HEK293 (cell line): ENCODE results near the gene PHLDB1.

ENCODE experiments used
- CTCF ChIA-PET: fragments of 350-600 bp; formaldehyde crosslinking; extraction: SDS; loops from one replicate; lab custom pipeline; 2021; ENCODE audit warnings: antibody characterized with exemption; lab: Yijun Ruan, JAX
- POLR2A ChIA-PET: fragments of 300-600 bp; formaldehyde crosslinking; extraction: SDS; loops from one replicate; lab custom pipeline; 2020; ENCODE audit warnings: antibody characterized with exemption, inconsistent platforms; lab: Yijun Ruan, JAX
- H3K27ac ChIP-seq: fragments of 200-500 bp; sonication (Bioruptor generic); 2 replicates; pipeline ENCODE4 v1.5.1; 2014; ENCODE audit warnings: low read depth, low read length, control low read depth, inconsistent platforms; ENCODE audit errors: extremely low read depth
- H3K36me3 ChIP-seq, 2 experiments: fragments of 200-500 bp in 1 of 2; sonication (Bioruptor generic) in 1 of 2; 1 replicate in 1 of 2; 2 replicates in 1 of 2; pipeline ENCODE4 v1.5.1; 2014 to 2017; ENCODE audit warnings: inconsistent platforms in 2 of 2, low read length in 2 of 2; ENCODE audit not compliant: control insufficient read depth in 2 of 2, insufficient read depth in 1 of 2
- H3K4me1 ChIP-seq: fragments of 200-500 bp; sonication (Bioruptor generic); 2 replicates; pipeline ENCODE4 v1.5.1; 2014; ENCODE audit warnings: mild to moderate bottlenecking, low read length, inconsistent platforms; ENCODE audit not compliant: control insufficient read depth, insufficient read depth
- H3K4me3 ChIP-seq: 2 replicates; pipeline ENCODE4 v1.5.1; 2011; ENCODE audit warnings: low read depth, mild to moderate bottlenecking, control low read depth, low read length, moderate library complexity
- H3K9me3 ChIP-seq: fragments of 200-500 bp; sonication (Bioruptor generic); 2 replicates; pipeline ENCODE4 v1.5.1; 2014; ENCODE audit warnings: low read depth, low read length, inconsistent platforms; ENCODE audit not compliant: control insufficient read depth, insufficient read depth
- BCL11B ChIP-seq: fragments of 450-650 bp; formaldehyde crosslinking; IDR thresholded peaks from 2 replicates; pipeline ENCODE4 v1.5.1; 2016; ENCODE audit warnings: low read depth, missing biosample characterization, missing genetic modification characterization
- FEZF1 ChIP-seq: fragments of 450-650 bp; formaldehyde crosslinking; IDR thresholded peaks from 2 replicates; pipeline ENCODE4 v1.5.1; 2016; ENCODE audit warnings: missing biosample characterization, missing genetic modification characterization
- RBAK ChIP-seq: fragments of 450-650 bp; formaldehyde crosslinking; IDR thresholded peaks from 2 replicates; pipeline ENCODE4 v1.5.1; 2016; ENCODE audit warnings: missing biosample characterization, missing genetic modification characterization
- TCF7L2 ChIP-seq: IDR thresholded peaks from 2 replicates; pipeline ENCODE4 v1.6.1; 2011; ENCODE audit warnings: low read depth, mild to moderate bottlenecking, inconsistent platforms, low read length, moderate library complexity, borderline replicate concordance
- YY2 ChIP-seq: fragments of 450-650 bp; formaldehyde crosslinking; IDR thresholded peaks from 2 replicates; pipeline ENCODE4 v1.5.1; 2016; ENCODE audit warnings: missing biosample characterization, missing genetic modification characterization
- ZBTB8A ChIP-seq: fragments of 450-650 bp; formaldehyde crosslinking; IDR thresholded peaks from 2 replicates; pipeline ENCODE4 v1.5.1; 2016; ENCODE audit warnings: missing biosample characterization, missing genetic modification characterization
- ZFHX2 ChIP-seq: fragments of 450-650 bp; formaldehyde crosslinking; conservative IDR thresholded peaks from 2 replicates; pipeline ENCODE4 v1.5.1; 2016; ENCODE audit warnings: missing biosample characterization, missing genetic modification characterization
- ZFP41 ChIP-seq: fragments of 450-650 bp; formaldehyde crosslinking; IDR thresholded peaks from 2 replicates; pipeline ENCODE4 v1.5.1; 2016; ENCODE audit warnings: missing biosample characterization, missing genetic modification characterization, borderline replicate concordance
- ZNF169 ChIP-seq: fragments of 450-650 bp; formaldehyde crosslinking; IDR thresholded peaks from 2 replicates; pipeline ENCODE4 v1.5.1; 2016; ENCODE audit warnings: missing biosample characterization, missing genetic modification characterization
- ZNF274 ChIP-seq, 2 experiments: fragments of 200-500 bp in 1 of 2; fragments of 450-650 bp in 1 of 2; sonication (Bioruptor generic) in 1 of 2; formaldehyde crosslinking in 1 of 2; IDR thresholded peaks; 2 replicates each; pipeline versions ENCODE4 v1.5.1 to v1.6.1; 2014 to 2016; ENCODE audit warnings: borderline replicate concordance in 1 of 2, inconsistent platforms in 1 of 2, low read length in 1 of 2, missing biosample characterization in 1 of 2, missing genetic modification characterization in 1 of 2
- ZNF391 ChIP-seq: fragments of 450-650 bp; formaldehyde crosslinking; IDR thresholded peaks from 2 replicates; pipeline ENCODE4 v1.5.1; 2016; ENCODE audit warnings: low read depth, missing biosample characterization, missing genetic modification characterization, borderline replicate concordance
- ZNF423 ChIP-seq: fragments of 450-650 bp; formaldehyde crosslinking; IDR thresholded peaks from 2 replicates; pipeline ENCODE4 v1.5.1; 2016; ENCODE audit warnings: missing biosample characterization, missing genetic modification characterization
- ZNF501 ChIP-seq: fragments of 450-650 bp; formaldehyde crosslinking; IDR thresholded peaks from 2 replicates; pipeline ENCODE4 v1.5.1; 2016; ENCODE audit warnings: missing biosample characterization, missing genetic modification characterization
- ZNF544 ChIP-seq: fragments of 450-650 bp; formaldehyde crosslinking; IDR thresholded peaks from 2 replicates; pipeline ENCODE4 v1.5.0; 2017; ENCODE audit warnings: missing biosample characterization, missing genetic modification characterization
- ZNF549 ChIP-seq: fragments of 450-650 bp; IDR thresholded peaks from 2 replicates; pipeline ENCODE4 v1.5.1; 2018; ENCODE audit warnings: missing biosample characterization, missing genetic modification characterization, mild to moderate bottlenecking, inconsistent platforms, moderate library complexity
- ZNF561 ChIP-seq: fragments of 450-650 bp; IDR thresholded peaks from 2 replicates; pipeline ENCODE4 v1.5.1; 2018; ENCODE audit warnings: missing biosample characterization, missing genetic modification characterization, borderline replicate concordance
- ZNF629 ChIP-seq: fragments of 450-650 bp; formaldehyde crosslinking; IDR thresholded peaks from 2 replicates; pipeline ENCODE4 v1.5.1; 2017; ENCODE audit warnings: missing biosample characterization, missing genetic modification characterization
- ZNF670 ChIP-seq: fragments of 450-650 bp; formaldehyde crosslinking; IDR thresholded peaks from 2 replicates; pipeline ENCODE4 v1.5.1; 2016; ENCODE audit warnings: missing biosample characterization, missing genetic modification characterization, low read depth
- ZNF747 ChIP-seq: fragments of 450-650 bp; formaldehyde crosslinking; IDR thresholded peaks from 2 replicates; pipeline ENCODE4 v1.5.1; 2016; ENCODE audit warnings: missing biosample characterization, missing genetic modification characterization
- ZNF792 ChIP-seq: fragments of 450-650 bp; formaldehyde crosslinking; IDR thresholded peaks from 2 replicates; pipeline ENCODE4 v1.5.1; 2016; ENCODE audit warnings: missing biosample characterization, missing genetic modification characterization
- ZNF830 ChIP-seq: fragments of 450-650 bp; IDR thresholded peaks from 2 replicates; pipeline ENCODE4 v1.5.0; 2018; ENCODE audit warnings: missing biosample characterization, missing genetic modification characterization, low read depth, mild to moderate bottlenecking, moderate library complexity
- ZSCAN16 ChIP-seq: fragments of 450-650 bp; formaldehyde crosslinking; IDR thresholded peaks from 2 replicates; pipeline ENCODE4 v1.5.1; 2016; ENCODE audit warnings: missing biosample characterization, missing genetic modification characterization
- TF ChIP-seq, protein P1 (sequence below): fragments of 450-650 bp; IDR thresholded peaks from 2 replicates; pipeline ENCODE4 v1.5.1; 2018; ENCODE audit warnings: missing biosample characterization, mild to moderate bottlenecking, missing genetic modification characterization
- TF ChIP-seq, protein P2 (sequence below): fragments of 450-650 bp; formaldehyde crosslinking; IDR thresholded peaks from 2 replicates; pipeline ENCODE4 v1.5.1; 2016; ENCODE audit warnings: missing biosample characterization, missing genetic modification characterization
- TF ChIP-seq, protein P3 (sequence below): fragments of 450-650 bp; formaldehyde crosslinking; IDR thresholded peaks from 2 replicates; pipeline ENCODE4 v1.5.1; 2016; ENCODE audit warnings: missing biosample characterization, missing genetic modification characterization
- TF ChIP-seq, protein P4 (sequence below): fragments of 450-650 bp; formaldehyde crosslinking; IDR thresholded peaks from 2 replicates; pipeline ENCODE4 v1.5.1; 2016; ENCODE audit warnings: missing biosample characterization, missing genetic modification characterization
- TF ChIP-seq, protein P5 (sequence below): fragments of 450-650 bp; formaldehyde crosslinking; IDR thresholded peaks from 2 replicates; pipeline ENCODE4 v1.5.1; 2016; ENCODE audit warnings: missing biosample characterization, missing genetic modification characterization, borderline replicate concordance

PHLDB1 gene

DNA sequence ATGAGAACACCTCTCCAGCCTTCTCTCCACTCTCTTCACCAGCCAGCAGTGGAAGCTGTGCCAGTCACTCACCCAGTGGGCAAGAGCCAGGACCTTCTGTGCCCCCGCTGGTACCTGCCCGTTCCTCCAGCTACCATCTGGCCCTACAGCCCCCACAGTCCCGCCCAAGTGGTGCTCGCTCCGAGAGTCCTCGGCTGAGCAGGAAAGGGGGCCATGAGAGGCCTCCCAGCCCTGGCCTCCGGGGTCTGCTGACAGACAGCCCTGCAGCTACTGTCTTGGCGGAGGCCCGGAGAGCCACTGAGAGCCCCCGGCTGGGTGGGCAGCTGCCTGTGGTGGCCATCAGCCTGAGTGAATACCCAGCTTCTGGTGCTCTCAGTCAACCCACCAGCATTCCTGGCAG, 20.2 kb downstream of the PHLDB1 start:
- ChIA-PET POLR2A (no interaction called here), CTCF (interaction anchor here (1.0 kb wide), 1 partner anchor 16 kb away, joined by 3 read pairs; no protein-coding TSS in a partner anchor)
- H3K4me1 ChIP-seq, result peaks cover 4% of the 10 kb centered on the region; the same call in 1 of the 2 replicates
- H3K9me3 ChIP-seq, result no peaks in the 10 kb centered on the region
- H3K4me3 ChIP-seq, result no peak overlapping the region
- no peak overlapping the region for H3K27ac ChIP-seq
- TF ChIP-seq ZBTB8A (tag by site-specific recombination) (no peak), ZFP41 (no peak), ZNF423 (tag by site-specific recombination) (no peak), BCL11B (no peak), ZNF561 (tag by site-specific recombination) (no peak), RBAK (tag by site-specific recombination) (no peak), ZNF391 (tag by site-specific recombination) (no peak), ZNF629 (no peak), FEZF1 (no peak), ZNF792 (tag by site-specific recombination) (no peak), ZNF549 (tag by site-specific recombination) (no peak), TCF7L2 (no peak), ZNF670 (tag by site-specific recombination) (no peak), ZNF274 (IDR thresholded peaks at IDR 0.05; ENCODE audit: low read length) (no peak), ZNF274 (tag by site-specific recombination; IDR thresholded peaks at IDR 0.05; ENCODE audit: borderline replicate concordance) (no peak), ZNF747 (tag by site-specific recombination) (no peak), ZNF501 (tag by site-specific recombination) (no peak)
- TF ChIP-seq, protein P1, sequence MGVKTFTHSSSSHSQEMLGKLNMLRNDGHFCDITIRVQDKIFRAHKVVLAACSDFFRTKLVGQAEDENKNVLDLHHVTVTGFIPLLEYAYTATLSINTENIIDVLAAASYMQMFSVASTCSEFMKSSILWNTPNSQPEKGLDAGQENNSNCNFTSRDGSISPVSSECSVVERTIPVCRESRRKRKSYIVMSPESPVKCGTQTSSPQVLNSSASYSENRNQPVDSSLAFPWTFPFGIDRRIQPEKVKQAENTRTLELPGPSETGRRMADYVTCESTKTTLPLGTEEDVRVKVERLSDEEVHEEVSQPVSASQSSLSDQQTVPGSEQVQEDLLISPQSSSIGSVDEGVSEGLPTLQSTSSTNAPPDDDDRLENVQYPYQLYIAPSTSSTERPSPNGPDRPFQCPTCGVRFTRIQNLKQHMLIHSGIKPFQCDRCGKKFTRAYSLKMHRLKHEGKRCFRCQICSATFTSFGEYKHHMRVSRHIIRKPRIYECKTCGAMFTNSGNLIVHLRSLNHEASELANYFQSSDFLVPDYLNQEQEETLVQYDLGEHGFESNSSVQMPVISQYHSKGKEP (tag by site-specific recombination), result no peak
- TF ChIP-seq, protein P2, sequence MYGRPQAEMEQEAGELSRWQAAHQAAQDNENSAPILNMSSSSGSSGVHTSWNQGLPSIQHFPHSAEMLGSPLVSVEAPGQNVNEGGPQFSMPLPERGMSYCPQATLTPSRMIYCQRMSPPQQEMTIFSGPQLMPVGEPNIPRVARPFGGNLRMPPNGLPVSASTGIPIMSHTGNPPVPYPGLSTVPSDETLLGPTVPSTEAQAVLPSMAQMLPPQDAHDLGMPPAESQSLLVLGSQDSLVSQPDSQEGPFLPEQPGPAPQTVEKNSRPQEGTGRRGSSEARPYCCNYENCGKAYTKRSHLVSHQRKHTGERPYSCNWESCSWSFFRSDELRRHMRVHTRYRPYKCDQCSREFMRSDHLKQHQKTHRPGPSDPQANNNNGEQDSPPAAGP (tag by site-specific recombination), result no peak
- TF ChIP-seq, protein P3, sequence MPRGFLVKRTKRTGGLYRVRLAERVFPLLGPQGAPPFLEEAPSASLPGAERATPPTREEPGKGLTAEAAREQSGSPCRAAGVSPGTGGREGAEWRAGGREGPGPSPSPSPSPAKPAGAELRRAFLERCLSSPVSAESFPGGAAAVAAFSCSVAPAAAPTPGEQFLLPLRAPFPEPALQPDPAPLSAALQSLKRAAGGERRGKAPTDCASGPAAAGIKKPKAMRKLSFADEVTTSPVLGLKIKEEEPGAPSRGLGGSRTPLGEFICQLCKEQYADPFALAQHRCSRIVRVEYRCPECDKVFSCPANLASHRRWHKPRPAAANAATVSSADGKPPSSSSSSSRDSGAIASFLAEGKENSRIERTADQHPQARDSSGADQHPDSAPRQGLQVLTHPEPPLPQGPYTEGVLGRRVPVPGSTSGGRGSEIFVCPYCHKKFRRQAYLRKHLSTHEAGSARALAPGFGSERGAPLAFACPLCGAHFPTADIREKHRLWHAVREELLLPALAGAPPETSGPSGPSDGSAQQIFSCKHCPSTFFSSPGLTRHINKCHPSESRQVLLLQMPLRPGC (tag by site-specific recombination), result no peak
- TF ChIP-seq, protein P4, sequence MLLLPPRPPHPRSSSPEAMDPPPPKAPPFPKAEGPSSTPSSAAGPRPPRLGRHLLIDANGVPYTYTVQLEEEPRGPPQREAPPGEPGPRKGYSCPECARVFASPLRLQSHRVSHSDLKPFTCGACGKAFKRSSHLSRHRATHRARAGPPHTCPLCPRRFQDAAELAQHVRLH (tag by site-specific recombination), result no peak
- peaks cover 0 to 65% of the 10 kb centered on the region in 2 experiments; a peak in 1 of 3 replicates for H3K36me3 ChIP-seq

DNA sequence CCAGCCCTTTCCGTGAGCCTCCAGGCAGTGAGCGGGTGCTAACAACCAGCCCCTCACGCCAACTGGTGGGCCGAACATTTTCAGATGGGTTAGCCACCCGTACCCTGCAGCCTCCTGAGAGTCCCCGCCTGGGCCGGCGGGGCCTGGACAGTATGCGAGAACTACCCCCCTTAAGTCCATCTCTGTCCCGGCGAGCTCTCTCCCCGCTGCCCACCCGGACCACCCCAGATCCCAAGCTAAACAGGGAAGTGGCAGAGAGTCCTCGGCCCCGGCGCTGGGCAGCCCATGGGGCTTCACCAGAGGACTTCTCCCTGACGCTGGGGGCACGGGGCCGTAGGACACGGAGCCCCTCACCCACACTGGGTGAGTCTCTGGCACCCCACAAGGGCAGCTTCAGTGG, 20.6 kb downstream of the PHLDB1 start:
- ChIA-PET CTCF (no interaction called here), POLR2A (no interaction called here)
- H3K4me3 ChIP-seq, result no peak overlapping the region
- TF ChIP-seq ZNF169 (no peak), ZSCAN16 (tag by site-specific recombination) (no peak), ZFHX2 (tag by site-specific recombination) (no peak), YY2 (tag by site-specific recombination) (no peak), TCF7L2 (no peak), ZNF830 (tag by site-specific recombination) (no peak), ZFP41 (no peak), ZNF544 (tag by site-specific recombination) (no peak)
- TF ChIP-seq, protein P5, sequence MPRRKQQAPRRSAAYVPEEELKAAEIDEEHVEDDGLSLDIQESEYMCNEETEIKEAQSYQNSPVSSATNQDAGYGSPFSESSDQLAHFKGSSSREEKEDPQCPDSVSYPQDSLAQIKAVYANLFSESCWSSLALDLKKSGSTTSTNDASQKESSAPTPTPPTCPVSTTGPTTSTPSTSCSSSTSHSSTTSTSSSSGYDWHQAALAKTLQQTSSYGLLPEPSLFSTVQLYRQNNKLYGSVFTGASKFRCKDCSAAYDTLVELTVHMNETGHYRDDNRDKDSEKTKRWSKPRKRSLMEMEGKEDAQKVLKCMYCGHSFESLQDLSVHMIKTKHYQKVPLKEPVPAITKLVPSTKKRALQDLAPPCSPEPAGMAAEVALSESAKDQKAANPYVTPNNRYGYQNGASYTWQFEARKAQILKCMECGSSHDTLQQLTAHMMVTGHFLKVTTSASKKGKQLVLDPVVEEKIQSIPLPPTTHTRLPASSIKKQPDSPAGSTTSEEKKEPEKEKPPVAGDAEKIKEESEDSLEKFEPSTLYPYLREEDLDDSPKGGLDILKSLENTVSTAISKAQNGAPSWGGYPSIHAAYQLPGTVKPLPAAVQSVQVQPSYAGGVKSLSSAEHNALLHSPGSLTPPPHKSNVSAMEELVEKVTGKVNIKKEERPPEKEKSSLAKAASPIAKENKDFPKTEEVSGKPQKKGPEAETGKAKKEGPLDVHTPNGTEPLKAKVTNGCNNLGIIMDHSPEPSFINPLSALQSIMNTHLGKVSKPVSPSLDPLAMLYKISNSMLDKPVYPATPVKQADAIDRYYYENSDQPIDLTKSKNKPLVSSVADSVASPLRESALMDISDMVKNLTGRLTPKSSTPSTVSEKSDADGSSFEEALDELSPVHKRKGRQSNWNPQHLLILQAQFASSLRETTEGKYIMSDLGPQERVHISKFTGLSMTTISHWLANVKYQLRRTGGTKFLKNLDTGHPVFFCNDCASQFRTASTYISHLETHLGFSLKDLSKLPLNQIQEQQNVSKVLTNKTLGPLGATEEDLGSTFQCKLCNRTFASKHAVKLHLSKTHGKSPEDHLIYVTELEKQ (tag by site-specific recombination), result no peak

More for the DNA sequence above, 20.6 kb downstream of the PHLDB1 start:
- Histone ChIP-seq H3K36me3 (peaks cover 0 to 66% of the 10 kb centered on the region in 2 experiments; a peak in 1 of 3 replicates), H3K27ac (no peak overlapping the region), H3K9me3 (no peaks in the 10 kb centered on the region), H3K4me1 (peaks cover under 1% of the 10 kb centered on the region; the same call in 1 of the 2 replicates)
